ENCODE data around the gene COL20A1.
"Not testable (repeated sequence)": the region's sequence is repeated elsewhere in the genome, so short reads cannot be mapped to it uniquely, and the experiment has no call there.

The COL20A1 gene

GRCh38 chr20:63292904-63293303 lies at the start of gene COL20A1:
Gene COL20A1 (plus strand): TSS chr20:63293186. CDS start chr20:63295108, 1,922 bp downstream.
- DNase-seq = no peak

GRCh38 chr20:63243604-63244247 lies 49.3 kb upstream of the COL20A1 start:
- no peak for DNase-seq

GRCh38 chr20:63244468-63244867 lies 48.5 kb upstream of the COL20A1 start:
- no peak for DNase-seq

- DNase-seq = no peak
Observed at GRCh38 chr20:63246490-63247288, 46.3 kb upstream of the COL20A1 start.

GRCh38 chr20:63247671-63248228 lies 45.2 kb upstream of the COL20A1 start:
- no peak for DNase-seq

- DNase-seq = no peak
Observed at GRCh38 chr20:63248835-63249591, 44.0 kb upstream of the COL20A1 start.

GRCh38 chr20:63249891-63250290 lies 43.1 kb upstream of the COL20A1 start:
- DNase-seq = no peak

GRCh38 chr20:63251350-63251749 lies 41.6 kb upstream of the COL20A1 start:
- not testable (repeated sequence) for DNase-seq

- no peak for DNase-seq
Observed at GRCh38 chr20:63252284-63252711, 40.7 kb upstream of the COL20A1 start.

- DNase-seq = no peak
Observed at GRCh38 chr20:63253065-63253437, 39.9 kb upstream of the COL20A1 start.

GRCh38 chr20:63253438-63254231 lies 39.4 kb upstream of the COL20A1 start:
- DNase-seq = no peak

GRCh38 chr20:63254232-63254605 lies 38.8 kb upstream of the COL20A1 start, which contains the start of gene NKAIN4:
Gene NKAIN4 (minus strand): TSS chr20:63254463. CDS start chr20:63254450, 13 bp downstream.
- DNase-seq = no peak

- DNase-seq = no peak
Observed at GRCh38 chr20:63254606-63255384, 38.2 kb upstream of the COL20A1 start.

- no peak for DNase-seq
Observed at GRCh38 chr20:63255931-63256704, 36.9 kb upstream of the COL20A1 start.

- no peak for DNase-seq
Observed at GRCh38 chr20:63256954-63257353, 36.0 kb upstream of the COL20A1 start.

GRCh38 chr20:63257629-63258028 lies 35.4 kb upstream of the COL20A1 start:
- no peak for DNase-seq

- DNase-seq = no peak
Observed at GRCh38 chr20:63258781-63259180, 34.2 kb upstream of the COL20A1 start.

- DNase-seq = no peak
Observed at GRCh38 chr20:63259734-63260460, 33.1 kb upstream of the COL20A1 start.

GRCh38 chr20:63260521-63260920 lies 32.5 kb upstream of the COL20A1 start:
- no peak for DNase-seq
